Osteoblast (primary cell): ENCODE results near the gene HDAC7. TPM values are rescaled to one million over a fixed set of nuclear protein-coding genes. Genes with fewer than 3 reads are reported as not detected.
A peak's percentile ranks its signal among the peaks of the same experiment; 100 is the strongest.

Experiments used
- DNase-seq: peaks from one replicate; pipeline ENCODE4 v3.0.0; 2011; ENCODE audit warnings: low spot score, mixed read lengths; ENCODE audit not compliant: insufficient read length; ENCODE audit errors: missing footprints
- H2AFZ ChIP-seq: 2 replicates; pipeline ENCODE4 v1.6.0; 2011; ENCODE audit warnings: mild to moderate bottlenecking, low read length
- H3K27ac ChIP-seq: 2 replicates; pipeline ENCODE4 v1.5.1; 2011; ENCODE audit warnings: mild to moderate bottlenecking, low read depth, low read length, moderate library complexity
- H3K27me3 ChIP-seq: 2 replicates; pipeline ENCODE4 v1.6.0; 2012; ENCODE audit warnings: mild to moderate bottlenecking, control low read depth, inconsistent platforms, low read length, moderate library complexity; ENCODE audit not compliant: insufficient read depth
- H3K36me3 ChIP-seq: 2 replicates; pipeline ENCODE4 v1.5.1; 2011; ENCODE audit warnings: mild to moderate bottlenecking, low read length, control low read depth, moderate library complexity; ENCODE audit not compliant: insufficient read depth
- H3K4me1 ChIP-seq: 2 replicates; pipeline ENCODE4 v1.5.1; 2011; ENCODE audit warnings: mild to moderate bottlenecking, low read length, control low read depth, moderate library complexity; ENCODE audit not compliant: insufficient read depth
- H3K4me2 ChIP-seq: 2 replicates; pipeline ENCODE4 v1.6.0; 2011; ENCODE audit warnings: mild to moderate bottlenecking, low read length; ENCODE audit not compliant: insufficient read depth
- H3K4me3 ChIP-seq: fragments of 200-600 bp; sonication (generic); 3 replicates; pipeline ENCODE4 v1.5.1; 2012; ENCODE audit warnings: mild to moderate bottlenecking, low read length, inconsistent platforms; ENCODE audit not compliant: insufficient read depth
- H3K79me2 ChIP-seq: 2 replicates; pipeline ENCODE4 v1.6.0; 2012; ENCODE audit warnings: mild to moderate bottlenecking, low read length, control low read depth, inconsistent platforms; ENCODE audit not compliant: insufficient read depth
- H3K9me3 ChIP-seq: 2 replicates; pipeline ENCODE4 v1.5.1; 2011; ENCODE audit warnings: low read depth, low read length, control low read depth
- H4K20me1 ChIP-seq: 2 replicates; pipeline ENCODE4 v1.6.0; 2012; ENCODE audit warnings: mild to moderate bottlenecking, low read length, control low read depth; ENCODE audit not compliant: insufficient read depth
- CTCF ChIP-seq: IDR thresholded peaks from 2 replicates; pipeline ENCODE4 v1.5.1; 2011; ENCODE audit warnings: mild to moderate bottlenecking, low read depth, low read length, moderate library complexity; ENCODE audit errors: extremely low read depth
- total RNA-seq: library from RNA; depleted of rRNA; stranded (reverse); fragments of >200 nt; gene quantifications from 2 replicates; pipeline ENCODE4 v1.2.3, GENCODE V29; 2012

The HDAC7 gene
- total RNA-seq, 1 donor, result 41.3 TPM

- DNase-seq, result peak; percentile 43
- Histone ChIP-seq H3K4me3 (no peak overlapping the region), H3K79me2 (no peaks in the 10 kb centered on the region), H4K20me1 (no peaks in the 10 kb centered on the region), H3K36me3 (no peaks in the 10 kb centered on the region), H3K27me3 (no peaks in the 10 kb centered on the region), H3K9me3 (no peaks in the 10 kb centered on the region), H3K4me2 (no peak overlapping the region), H3K27ac (no peak overlapping the region), H2AFZ (no peak overlapping the region), H3K4me1 (peaks cover 29% of the 10 kb centered on the region)
- TF ChIP-seq CTCF, result no peak
Observed at GRCh38 chr12:47739297-47739696, 80.4 kb downstream of the HDAC7 start.

- no peaks in the 10 kb centered on the region for H3K36me3 ChIP-seq
- TF ChIP-seq CTCF, result no peak
- no peaks in the 10 kb centered on the region for H3K27me3 ChIP-seq
- no peak overlapping the region for H3K4me3 ChIP-seq
- H3K9me3 ChIP-seq, result no peaks in the 10 kb centered on the region
- H3K27ac ChIP-seq, result no peak overlapping the region
- peak; percentile 53 for DNase-seq
- no peak overlapping the region for H3K4me2 ChIP-seq
- H4K20me1 ChIP-seq, result no peaks in the 10 kb centered on the region
- no peak overlapping the region for H2AFZ ChIP-seq
- peaks cover 29% of the 10 kb centered on the region for H3K4me1 ChIP-seq
- no peaks in the 10 kb centered on the region for H3K79me2 ChIP-seq
Observed at GRCh38 chr12:47737936-47738594, 81.6 kb downstream of the HDAC7 start.

GRCh38 chr12:47736877-47737676 lies 82.6 kb downstream of the HDAC7 start:
- no peaks in the 10 kb centered on the region for H3K36me3 ChIP-seq
- peak; percentile 97 for DNase-seq
- no peaks in the 10 kb centered on the region for H3K27me3 ChIP-seq
- H3K9me3 ChIP-seq, result no peaks in the 10 kb centered on the region
- no peaks in the 10 kb centered on the region for H3K79me2 ChIP-seq
- peak overlapping the region; percentile 71 for H3K4me2 ChIP-seq
- no peak for TF ChIP-seq CTCF
- H3K27ac ChIP-seq, result peak overlapping the region; percentile 19
- H2AFZ ChIP-seq, result peak overlapping the region; percentile 73
- no peaks in the 10 kb centered on the region for H4K20me1 ChIP-seq
- H3K4me1 ChIP-seq, result peaks cover 29% of the 10 kb centered on the region
- H3K4me3 ChIP-seq, result peak overlapping the region; percentile 9

GRCh38 chr12:47736216-47736615 lies 83.5 kb downstream of the HDAC7 start:
- DNase-seq, result peak; percentile 27
- peaks cover 22% of the 10 kb centered on the region for H3K4me1 ChIP-seq
- TF ChIP-seq CTCF, result no peak
- H2AFZ ChIP-seq, result no peak overlapping the region
- no peaks in the 10 kb centered on the region for H3K79me2 ChIP-seq
- no peaks in the 10 kb centered on the region for H3K9me3 ChIP-seq
- no peaks in the 10 kb centered on the region for H4K20me1 ChIP-seq
- no peak overlapping the region for H3K4me2 ChIP-seq
- no peak overlapping the region for H3K27ac ChIP-seq
- H3K4me3 ChIP-seq, result no peak overlapping the region
- no peaks in the 10 kb centered on the region for H3K36me3 ChIP-seq
- no peaks in the 10 kb centered on the region for H3K27me3 ChIP-seq
